Smooth muscle cell (in vitro differentiated cells): Measurements from ENCODE around the gene FGD1. TPM values are rescaled to one million over a fixed set of nuclear protein-coding genes. Genes with fewer than 3 reads are reported as not detected.

Source experiments
- DNase-seq: peaks from one replicate; lab custom pipeline; 2025; ENCODE audit not compliant: unreplicated experiment; lab: John Stamatoyannopoulos, UW
- H2AFZ ChIP-seq: fragments of 200-600 bp; sonication (generic); 2 replicates; pipeline ENCODE4 v1.6.0; 2016; ENCODE audit warnings: antibody characterized with exemption, low read depth, mild to moderate bottlenecking
- H3F3A ChIP-seq: fragments of 200-600 bp; sonication (generic); 2 replicates; pipeline ENCODE4 v1.6.0; 2017; ENCODE audit warnings: antibody characterized with exemption, low read depth
- H3K27ac ChIP-seq: fragments of 200-600 bp; sonication (generic); 2 replicates; pipeline ENCODE4 v1.5.1; 2016; ENCODE audit warnings: low read depth, mild to moderate bottlenecking
- H3K27me3 ChIP-seq: fragments of 200-600 bp; sonication (generic); 2 replicates; pipeline ENCODE4 v1.6.1; 2016; ENCODE audit warnings: low read depth, mild to moderate bottlenecking
- H3K36me3 ChIP-seq: fragments of 200-600 bp; sonication (generic); 2 replicates; pipeline ENCODE4 v1.5.1; 2016; ENCODE audit warnings: low read depth
- H3K4me1 ChIP-seq: fragments of 200-600 bp; sonication (generic); 2 replicates; pipeline ENCODE4 v1.5.1; 2016; ENCODE audit warnings: low read depth
- H3K4me2 ChIP-seq: fragments of 200-600 bp; sonication (generic); 2 replicates; pipeline ENCODE4 v1.6.0; 2016; ENCODE audit warnings: mild to moderate bottlenecking
- H3K4me3 ChIP-seq: fragments of 200-600 bp; sonication (generic); 2 replicates; pipeline ENCODE4 v1.5.1; 2016; ENCODE audit warnings: mild to moderate bottlenecking
- H3K79me2 ChIP-seq: fragments of 200-600 bp; sonication (generic); 2 replicates; pipeline ENCODE4 v1.6.0; 2016; ENCODE audit warnings: low read depth, mild to moderate bottlenecking
- H3K9ac ChIP-seq: fragments of 200-600 bp; sonication (generic); 2 replicates; pipeline ENCODE4 v1.6.0; 2016; ENCODE audit warnings: low read depth
- H3K9me3 ChIP-seq: fragments of 200-600 bp; sonication (generic); replicated peaks from 2 replicates; pipeline ENCODE4 v1.5.1; 2016; ENCODE audit warnings: low read depth
- H4K20me1 ChIP-seq: fragments of 200-600 bp; sonication (generic); 2 replicates; pipeline ENCODE4 v1.6.0; 2016; ENCODE audit warnings: low read depth
- WGBS: methylation state at CpG from one replicate; pipeline ENCODE4 v1.1.7; 2016; ENCODE audit warnings: low lambda C conversion rate; 5-methylcytosine and 5-hydroxymethylcytosine counted together
- polyA plus RNA-seq: library from polyadenylated mRNA; unstranded; fragments of >200 nt; fragmentation: Nextera tagmentation; extraction: Ambion mirVana; gene quantifications from 2 replicates; pipeline ENCODE4 v1.2.1, GENCODE V29; 2016
- total RNA-seq: library from RNA; depleted of rRNA; stranded (reverse); fragments of >200 nt; gene quantifications from 2 replicates; pipeline ENCODE4 v1.2.3, GENCODE V29; 2014
- TF ChIP-seq, protein P1 (sequence below): fragments of 200-600 bp; sonication (generic); IDR thresholded peaks from 2 replicates; pipeline ENCODE4 v1.5.1; 2017; ENCODE audit warnings: borderline replicate concordance, mild to moderate bottlenecking, antibody characterized with exemption; ENCODE audit not compliant: insufficient read depth, poor library complexity, severe bottlenecking

Gene FGD1
- total and polyA plus RNA-seq, 2 experiments from 2014 or later, result 10.8 to 23.5 TPM

GRCh38 chrX:54413753-54414152, 82.3 kb downstream of the FGD1 start:
- H3K27me3 ChIP-seq, result no peaks in the 10 kb centered on the region
- H4K20me1 ChIP-seq, result no peaks in the 10 kb centered on the region
- no peak overlapping the region for H3K27ac ChIP-seq
- H3K9me3 ChIP-seq, result no peaks in the 10 kb centered on the region
- no peaks in the 10 kb centered on the region for H3K36me3 ChIP-seq
- DNase-seq, result no peak
- H3K4me3 ChIP-seq, result no peak overlapping the region
- TF ChIP-seq, protein P1, sequence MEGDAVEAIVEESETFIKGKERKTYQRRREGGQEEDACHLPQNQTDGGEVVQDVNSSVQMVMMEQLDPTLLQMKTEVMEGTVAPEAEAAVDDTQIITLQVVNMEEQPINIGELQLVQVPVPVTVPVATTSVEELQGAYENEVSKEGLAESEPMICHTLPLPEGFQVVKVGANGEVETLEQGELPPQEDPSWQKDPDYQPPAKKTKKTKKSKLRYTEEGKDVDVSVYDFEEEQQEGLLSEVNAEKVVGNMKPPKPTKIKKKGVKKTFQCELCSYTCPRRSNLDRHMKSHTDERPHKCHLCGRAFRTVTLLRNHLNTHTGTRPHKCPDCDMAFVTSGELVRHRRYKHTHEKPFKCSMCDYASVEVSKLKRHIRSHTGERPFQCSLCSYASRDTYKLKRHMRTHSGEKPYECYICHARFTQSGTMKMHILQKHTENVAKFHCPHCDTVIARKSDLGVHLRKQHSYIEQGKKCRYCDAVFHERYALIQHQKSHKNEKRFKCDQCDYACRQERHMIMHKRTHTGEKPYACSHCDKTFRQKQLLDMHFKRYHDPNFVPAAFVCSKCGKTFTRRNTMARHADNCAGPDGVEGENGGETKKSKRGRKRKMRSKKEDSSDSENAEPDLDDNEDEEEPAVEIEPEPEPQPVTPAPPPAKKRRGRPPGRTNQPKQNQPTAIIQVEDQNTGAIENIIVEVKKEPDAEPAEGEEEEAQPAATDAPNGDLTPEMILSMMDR, result no peak
- H3K4me2 ChIP-seq, result no peak overlapping the region
- no peaks in the 10 kb centered on the region for H3K79me2 ChIP-seq
- H3K4me1 ChIP-seq, result no peaks in the 10 kb centered on the region
- no peak overlapping the region for H2AFZ ChIP-seq
- WGBS, result 65% methylated on average over 2 of the region's 3 CpGs
- no peaks in the 10 kb centered on the region for H3F3A ChIP-seq
- no peak overlapping the region for H3K9ac ChIP-seq

DNA sequence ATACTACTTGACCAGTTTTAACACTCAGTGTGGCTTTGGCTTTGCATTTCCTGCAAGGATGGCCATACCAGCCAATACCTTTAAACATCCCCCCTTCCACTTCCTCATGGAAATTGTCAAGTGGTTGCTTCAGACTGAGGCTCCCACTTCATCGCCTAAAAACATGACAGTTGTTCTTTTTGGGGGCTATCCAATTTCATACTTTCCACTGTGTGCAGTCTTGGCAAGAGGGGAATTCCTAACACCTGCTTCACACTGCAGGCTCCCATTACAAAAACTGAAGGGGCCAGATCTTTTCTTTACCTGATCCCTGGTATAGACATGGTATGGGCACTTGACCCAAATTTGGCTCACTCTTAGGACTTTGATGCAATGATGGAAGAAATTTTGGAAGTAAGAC, 84.3 kb downstream of the FGD1 start:
- no peaks in the 10 kb centered on the region for H3K79me2 ChIP-seq
- H3K9ac ChIP-seq, result no peak overlapping the region
- H3K27me3 ChIP-seq, result no peaks in the 10 kb centered on the region
- no peaks in the 10 kb centered on the region for H4K20me1 ChIP-seq
- no peak overlapping the region for H2AFZ ChIP-seq
- H3K27ac ChIP-seq, result no peak overlapping the region
- H3K4me1 ChIP-seq, result no peaks in the 10 kb centered on the region
- no peak for DNase-seq
- 85% methylated on average over 1 of the region's 1 CpG for WGBS
- H3F3A ChIP-seq, result no peaks in the 10 kb centered on the region
- TF ChIP-seq, protein P1, result no peak
- no peaks in the 10 kb centered on the region for H3K36me3 ChIP-seq
- no peaks in the 10 kb centered on the region for H3K9me3 ChIP-seq
- no peak overlapping the region for H3K4me3 ChIP-seq
- no peak overlapping the region for H3K4me2 ChIP-seq

- DNase-seq, result no peak
- Histone ChIP-seq H2AFZ (no peak overlapping the region), H3K79me2 (no peaks in the 10 kb centered on the region), H4K20me1 (no peaks in the 10 kb centered on the region), H3K4me3 (no peak overlapping the region), H3K9me3 (no peaks in the 10 kb centered on the region), H3F3A (no peaks in the 10 kb centered on the region), H3K27ac (no peak overlapping the region), H3K4me1 (no peaks in the 10 kb centered on the region), H3K4me2 (no peak overlapping the region), H3K36me3 (no peaks in the 10 kb centered on the region), H3K27me3 (no peaks in the 10 kb centered on the region), H3K9ac (no peak overlapping the region)
- 70% methylated on average over 2 of the region's 2 CpGs for WGBS
- TF ChIP-seq, protein P1, result no peak
Observed at GRCh38 chrX:54407266-54407665, 88.8 kb downstream of the FGD1 start.

DNA sequence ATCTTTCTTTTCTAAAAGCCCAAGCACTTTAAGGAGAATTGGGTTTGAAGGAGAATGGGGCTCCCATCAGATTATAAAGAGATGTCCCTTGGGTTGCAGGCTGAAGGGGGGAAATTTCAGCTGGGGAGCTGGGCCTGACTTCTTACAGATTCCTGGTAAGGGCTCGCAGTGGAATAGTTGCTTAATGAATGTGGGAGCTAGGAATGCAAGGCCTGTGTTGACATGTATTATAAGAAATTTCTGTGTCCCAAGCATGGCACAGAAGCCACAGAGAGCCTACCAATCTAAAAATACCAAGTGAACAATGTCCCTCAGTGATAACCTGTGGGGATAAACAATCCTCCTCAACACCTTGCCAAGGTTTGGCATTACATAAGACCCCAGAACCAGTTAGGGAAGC, 98.9 kb downstream of the FGD1 start:
- Histone ChIP-seq H3K27ac (no peak overlapping the region), H3K9me3 (no peaks in the 10 kb centered on the region), H3K79me2 (no peaks in the 10 kb centered on the region), H3K4me2 (no peak overlapping the region), H4K20me1 (no peaks in the 10 kb centered on the region), H3F3A (no peaks in the 10 kb centered on the region), H2AFZ (no peak overlapping the region), H3K4me1 (no peaks in the 10 kb centered on the region), H3K9ac (no peak overlapping the region), H3K27me3 (no peaks in the 10 kb centered on the region), H3K36me3 (no peaks in the 10 kb centered on the region), H3K4me3 (no peak overlapping the region)
- 31% methylated on average over 1 of the region's 1 CpG for WGBS
- TF ChIP-seq, protein P1, result no peak
- no peak for DNase-seq
